Measurements from ENCODE around the gene OR10A5. TPM values are rescaled to one million over a fixed set of nuclear protein-coding genes. Genes with fewer than 3 reads are reported as not detected.

The OR10A5 gene
- total and polyA plus RNA-seq, 2 of the 8 experiments (the other 6 are each of a cell fraction or from before 2014, with no cell fraction given): not detected

DNA sequence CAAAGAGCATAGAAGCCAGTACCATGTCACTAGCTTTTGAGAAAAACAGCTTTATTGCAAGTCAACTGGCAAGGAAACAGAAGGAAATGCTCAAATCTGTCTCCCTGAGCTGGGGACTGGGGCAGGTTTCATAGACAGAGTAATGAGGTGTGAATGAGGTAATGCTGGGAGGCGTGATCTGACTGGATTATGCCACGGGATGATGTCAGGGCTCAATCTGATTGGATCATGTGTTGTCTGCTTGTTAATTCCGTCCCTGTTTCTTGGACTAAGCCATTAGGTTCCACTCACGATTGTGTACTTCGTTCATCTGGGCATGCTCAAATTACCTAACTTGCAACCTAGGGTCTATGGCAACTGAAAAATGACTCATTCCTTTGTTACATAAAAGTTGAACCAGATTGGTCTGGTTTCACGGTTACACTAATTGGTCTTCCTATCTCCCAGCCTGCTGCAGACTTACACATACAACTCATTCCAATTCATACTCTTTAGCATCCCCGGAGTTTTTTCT is 20.2 kb upstream of the OR10A5 start (continued):
- TF ChIP-seq, protein P1, sequence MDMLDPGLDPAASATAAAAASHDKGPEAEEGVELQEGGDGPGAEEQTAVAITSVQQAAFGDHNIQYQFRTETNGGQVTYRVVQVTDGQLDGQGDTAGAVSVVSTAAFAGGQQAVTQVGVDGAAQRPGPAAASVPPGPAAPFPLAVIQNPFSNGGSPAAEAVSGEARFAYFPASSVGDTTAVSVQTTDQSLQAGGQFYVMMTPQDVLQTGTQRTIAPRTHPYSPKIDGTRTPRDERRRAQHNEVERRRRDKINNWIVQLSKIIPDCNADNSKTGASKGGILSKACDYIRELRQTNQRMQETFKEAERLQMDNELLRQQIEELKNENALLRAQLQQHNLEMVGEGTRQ (IDR thresholded peaks at IDR 0.05; ENCODE audit: low read length): no peak

Measured in H1 (cell line).